GM18508 (cell line): ENCODE data around the gene TAOK2.
"Not testable (repeated sequence)": the region's sequence is repeated elsewhere in the genome, so short reads cannot be mapped to it uniquely, and the experiment has no call there.

ENCODE experiments used
- ATAC-seq: cut with Tn5 transposase; IDR thresholded peaks from one replicate; pipeline ENCODE4 v1.9.1; 2021; ENCODE audit warnings: moderate number of reproducible peaks; ENCODE audit not compliant: insufficient read depth, unreplicated experiment

Gene TAOK2

DNA sequence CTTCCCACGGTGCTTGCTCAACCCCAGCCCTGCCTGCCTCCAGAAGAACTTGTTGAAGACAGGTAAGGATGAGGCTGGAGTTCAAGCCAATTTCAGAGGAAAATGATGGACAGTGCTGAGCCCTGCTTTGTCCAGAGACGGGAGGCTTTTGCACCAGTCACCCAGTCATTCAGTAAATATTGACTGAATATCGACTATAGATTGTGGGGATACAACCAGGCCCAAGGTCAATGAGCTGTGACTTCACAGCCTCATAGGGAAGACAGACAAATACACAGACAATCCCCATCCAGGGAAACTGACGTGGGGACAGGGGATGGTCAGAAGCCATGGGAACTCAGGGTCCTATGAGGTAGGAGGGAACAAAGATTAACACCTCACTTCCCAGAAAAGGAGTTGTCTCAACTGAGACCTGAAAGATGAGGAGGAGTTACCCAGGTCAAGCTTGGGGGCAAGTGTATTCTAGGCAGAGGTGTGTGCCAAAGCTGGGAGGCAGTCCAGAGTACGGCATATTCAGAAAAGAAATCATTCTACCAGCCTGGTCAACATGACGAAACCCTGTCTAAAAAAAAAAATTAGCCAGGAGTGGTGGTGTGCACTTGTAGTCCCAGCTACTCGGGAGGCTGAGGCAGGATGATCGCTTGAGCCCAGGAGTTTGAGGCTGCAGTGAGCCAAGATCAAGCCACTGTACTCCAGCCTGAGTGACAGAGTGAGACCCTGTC, 43.0 kb downstream of the TAOK2 start:
- ATAC-seq = no peak

DNA sequence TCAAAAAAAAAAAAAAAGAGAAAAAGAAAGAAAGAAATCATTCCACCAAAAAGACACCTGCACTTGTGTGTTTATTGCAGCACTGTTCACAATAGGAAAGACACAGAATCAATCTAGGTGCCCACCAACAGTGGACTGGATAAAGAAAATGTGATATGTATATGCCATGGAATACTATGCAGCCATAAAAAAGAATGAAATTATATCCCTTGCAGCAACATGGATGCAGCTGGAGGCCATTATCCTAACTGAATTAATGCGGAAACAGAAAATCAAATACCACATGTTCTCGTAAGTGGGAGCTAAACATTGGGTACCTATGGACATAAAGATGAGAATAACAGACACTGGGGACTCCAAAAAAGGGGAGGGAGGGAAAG, 43.6 kb downstream of the TAOK2 start:
- no peak for ATAC-seq

DNA sequence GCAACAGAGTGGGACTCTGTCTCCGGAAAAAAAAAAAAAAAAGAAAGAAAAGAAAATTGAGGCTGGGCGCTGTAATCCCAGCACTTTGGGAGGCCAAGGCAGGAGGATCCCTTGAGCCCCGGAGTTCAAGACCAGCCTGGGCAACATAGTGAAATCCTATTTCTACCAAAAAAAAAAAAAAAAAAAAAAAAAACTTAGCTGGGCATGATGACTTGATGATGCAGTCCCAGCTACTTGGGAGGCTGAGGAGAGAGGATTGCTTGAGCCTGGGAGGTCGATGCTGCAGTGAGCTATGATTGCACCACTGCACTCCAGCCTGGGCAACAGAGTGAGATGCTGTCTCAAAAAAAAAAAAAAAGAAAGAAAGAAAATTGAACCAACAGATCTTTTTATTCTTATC, 44.3 kb downstream of the TAOK2 start:
- ATAC-seq = not testable (repeated sequence)

DNA sequence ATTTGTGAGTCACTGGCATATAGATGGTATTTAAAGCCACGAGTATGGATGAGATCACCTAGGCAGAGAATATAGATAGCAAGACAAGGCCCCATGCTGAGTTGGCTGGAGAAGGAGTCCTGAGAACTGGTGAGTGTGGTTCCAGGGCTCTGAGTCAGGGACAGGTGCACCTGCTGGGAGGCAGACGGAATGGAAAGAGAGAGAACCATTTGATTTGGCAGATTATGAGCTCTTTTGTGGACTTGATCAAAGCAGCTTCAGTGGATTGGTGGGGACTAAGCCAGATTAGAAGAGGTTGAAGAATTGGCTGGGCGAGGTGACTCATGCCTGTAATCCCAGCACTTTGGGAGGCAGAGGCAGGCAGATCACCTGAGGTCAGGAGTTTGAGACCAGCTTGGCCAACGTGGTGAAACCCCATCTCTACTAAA, 45.1 kb downstream of the TAOK2 start:
- no peak for ATAC-seq

DNA sequence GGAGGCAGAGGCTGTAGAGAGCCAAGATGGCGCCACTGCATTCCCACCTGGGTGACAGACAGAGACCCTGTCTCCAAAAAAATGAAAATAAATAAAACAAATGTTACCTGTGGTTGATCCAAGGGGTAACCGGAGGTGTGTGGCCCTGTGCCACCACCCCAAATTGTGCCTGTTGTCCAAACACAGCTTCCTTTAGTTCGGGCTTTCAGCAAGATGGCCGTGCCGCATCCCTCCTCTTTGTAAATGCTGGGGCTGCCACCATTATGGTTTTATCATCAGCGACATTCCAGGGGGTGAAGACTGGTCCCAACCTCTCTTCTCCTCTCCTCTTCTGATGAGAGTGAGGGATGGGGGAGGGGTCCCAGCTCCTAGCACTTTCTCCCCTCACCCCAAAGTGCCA, 49.2 kb downstream of the TAOK2 start, which contains the start of gene C16orf92:
Gene C16orf92 (plus strand): TSS at position 312 of the 400 bp plus-strand sequence. CDS start 143 bp downstream, outside the sequence.
- no peak for ATAC-seq

DNA sequence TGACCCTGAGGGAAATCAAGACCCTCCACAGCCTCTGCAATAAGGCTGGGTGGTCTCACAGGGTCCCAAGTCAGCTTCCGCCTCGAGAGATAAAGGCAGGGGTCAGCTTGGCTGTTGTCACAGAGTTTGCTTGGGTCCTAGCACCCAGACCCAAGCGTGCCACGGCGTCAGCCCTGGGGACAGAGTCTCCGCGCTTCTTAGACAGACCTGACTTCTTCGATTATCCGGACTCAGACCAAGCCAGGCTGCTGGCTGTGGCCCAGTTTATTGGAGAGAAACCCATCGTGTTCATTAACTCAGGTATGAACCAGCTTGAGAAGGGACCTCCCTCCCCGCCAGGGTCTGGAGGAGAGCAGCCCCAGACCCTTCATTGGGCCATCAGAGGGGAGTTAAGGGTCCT, 49.9 kb downstream of the TAOK2 start:
- ATAC-seq = no peak

DNA sequence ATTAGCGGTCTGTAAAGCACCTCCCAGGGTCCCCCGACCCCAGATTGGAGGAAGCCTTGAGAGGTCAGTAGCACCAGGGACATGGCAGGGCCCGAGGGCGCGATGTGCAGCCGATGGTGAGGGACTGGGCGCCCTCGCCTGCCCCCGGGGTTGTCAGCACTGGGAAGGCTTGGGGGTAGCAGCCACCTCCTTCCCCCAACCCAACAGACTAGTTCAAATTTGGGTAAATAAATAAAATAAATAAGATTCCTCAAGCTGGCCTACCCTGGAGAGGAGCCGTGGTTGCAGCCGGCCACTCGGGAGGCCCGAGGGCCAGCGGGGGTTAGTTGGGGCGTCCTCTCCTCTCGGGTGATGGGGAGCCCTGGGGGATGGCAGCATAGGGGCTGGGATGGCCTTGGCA, 50.8 kb downstream of the TAOK2 start:
- ATAC-seq = no peak

DNA sequence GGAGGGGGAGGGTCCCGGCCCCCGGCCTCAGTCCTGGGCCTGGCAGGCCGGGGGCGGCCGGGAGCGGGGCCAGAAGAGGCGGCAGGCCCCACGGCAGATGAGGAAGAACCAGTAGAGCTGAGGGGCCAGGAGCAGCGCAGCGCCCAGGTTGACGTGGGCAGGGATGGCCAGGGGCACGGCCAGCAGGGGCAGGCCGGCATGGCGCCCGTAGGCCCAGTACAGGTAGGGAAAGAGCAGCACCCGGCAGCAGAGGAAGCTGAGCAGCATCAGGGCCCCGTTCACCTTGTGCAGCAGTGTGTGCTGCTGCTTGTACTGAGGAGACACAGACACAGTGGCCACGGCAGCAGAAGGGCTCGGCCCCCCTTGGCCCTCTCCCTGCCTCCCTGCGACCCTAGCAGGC, 51.5 kb downstream of the TAOK2 start:
- no peak for ATAC-seq

DNA sequence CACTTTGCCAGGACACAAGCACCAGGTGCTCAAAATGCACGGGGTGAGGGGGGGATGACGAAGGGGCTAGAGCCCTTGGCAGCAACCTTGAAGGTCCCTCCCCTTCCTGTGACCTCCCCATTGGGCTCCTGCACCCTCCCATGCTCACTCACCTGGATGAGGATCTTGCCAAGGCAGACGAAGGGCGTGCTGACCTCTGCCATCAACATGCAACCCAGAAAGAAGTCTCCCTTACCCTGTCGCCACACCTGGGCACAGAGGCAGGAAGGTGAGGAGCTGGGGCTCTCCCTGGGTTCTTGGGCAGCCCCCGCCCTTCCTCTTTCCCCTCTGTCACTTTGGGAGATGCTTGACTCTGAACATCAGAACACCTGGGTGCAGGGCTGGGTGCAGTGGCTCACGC, 51.9 kb downstream of the TAOK2 start:
- ATAC-seq = no peak

DNA sequence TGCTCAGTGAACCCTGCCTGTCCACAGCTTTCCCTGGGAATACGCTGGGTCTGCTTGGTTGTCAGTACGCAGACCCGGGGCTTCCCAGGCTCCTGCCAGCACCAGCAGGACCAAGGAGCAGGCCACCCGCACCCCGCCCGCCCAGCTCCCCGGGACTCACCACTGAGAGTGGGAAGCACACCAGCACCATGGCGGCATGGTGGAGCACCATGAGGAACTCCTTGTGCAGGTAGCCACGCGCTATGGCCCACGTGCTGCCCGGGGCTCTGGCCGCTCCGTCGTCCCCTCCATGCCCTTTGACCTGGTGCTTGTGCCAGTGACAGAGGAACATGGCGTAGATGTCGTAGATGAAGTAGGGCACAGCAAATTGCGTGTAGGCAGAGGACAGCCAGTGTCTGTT, 52.8 kb downstream of the TAOK2 start:
- no peak for ATAC-seq

DNA sequence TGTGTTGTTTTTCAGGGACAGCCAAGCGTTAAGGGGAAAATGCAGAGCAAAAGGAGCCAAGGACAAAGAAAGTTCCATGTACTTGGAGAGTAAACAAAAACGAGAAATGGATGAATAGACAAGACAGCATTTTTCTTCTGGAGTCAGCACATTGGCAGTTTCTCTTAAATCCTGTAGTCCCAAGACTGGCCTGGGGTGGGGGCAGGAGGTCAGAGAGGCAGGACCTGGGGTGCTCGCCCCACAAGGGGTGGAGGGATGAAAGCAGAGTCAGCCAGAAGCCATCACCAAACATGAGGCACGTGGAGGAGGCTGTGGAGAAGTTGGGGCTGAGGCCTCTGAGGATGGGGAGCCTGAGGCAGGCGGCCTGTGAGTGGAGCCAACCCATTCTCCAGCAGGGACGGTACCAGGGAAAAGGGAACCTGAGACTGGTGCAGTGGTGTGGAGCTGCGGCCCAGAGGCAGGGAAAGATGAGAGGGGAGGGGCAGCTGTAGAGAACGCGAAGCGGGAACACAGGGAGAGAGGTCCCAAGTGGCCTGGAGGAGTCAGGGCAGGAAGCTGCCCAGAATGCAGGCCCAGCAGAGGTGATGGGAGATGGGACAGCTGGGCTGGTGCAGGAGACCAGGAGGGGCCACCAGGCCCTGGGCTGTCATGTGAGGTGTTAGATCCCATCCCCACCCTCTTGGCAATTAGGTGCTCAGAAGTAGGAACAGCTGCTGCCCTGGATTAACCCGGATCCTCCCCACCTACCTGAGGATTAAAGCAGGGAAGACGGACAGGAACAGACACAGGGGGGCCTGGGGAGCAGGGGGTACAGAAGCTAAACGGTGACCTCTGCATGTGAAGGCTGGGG, 54.1 kb downstream of the TAOK2 start:
- no peak for ATAC-seq

DNA sequence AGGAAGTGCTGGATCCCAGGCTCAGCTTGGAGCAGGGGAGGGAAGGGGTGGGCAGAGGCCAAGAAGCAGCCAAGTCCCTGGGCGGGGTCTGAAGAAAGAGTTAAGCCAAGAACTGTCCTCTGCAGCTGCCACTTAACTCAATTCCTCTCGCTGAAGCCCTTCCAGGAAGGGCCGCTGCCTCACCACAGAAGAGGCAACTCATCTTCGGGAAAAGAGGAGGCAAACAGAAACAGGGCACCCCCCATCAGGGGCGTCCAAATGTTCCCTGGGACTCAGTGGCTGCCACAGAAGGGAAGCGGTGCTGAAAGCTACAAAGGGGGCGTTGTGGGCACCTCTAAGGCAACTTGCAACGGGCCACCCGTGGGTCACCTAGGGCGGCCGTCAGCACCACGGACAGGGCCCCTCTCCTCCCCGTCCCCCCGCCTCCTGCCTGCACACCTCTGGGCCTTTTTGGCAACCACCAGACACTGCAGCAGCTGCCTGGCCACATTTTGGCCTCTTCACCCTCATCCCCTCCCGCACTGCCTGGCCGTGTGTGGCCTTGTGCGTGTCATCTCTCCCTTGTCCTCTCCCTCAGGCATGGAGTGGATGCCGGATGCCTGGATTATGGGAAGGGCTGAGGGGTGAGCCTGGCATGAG, 54.9 kb downstream of the TAOK2 start:
- ATAC-seq = no peak

DNA sequence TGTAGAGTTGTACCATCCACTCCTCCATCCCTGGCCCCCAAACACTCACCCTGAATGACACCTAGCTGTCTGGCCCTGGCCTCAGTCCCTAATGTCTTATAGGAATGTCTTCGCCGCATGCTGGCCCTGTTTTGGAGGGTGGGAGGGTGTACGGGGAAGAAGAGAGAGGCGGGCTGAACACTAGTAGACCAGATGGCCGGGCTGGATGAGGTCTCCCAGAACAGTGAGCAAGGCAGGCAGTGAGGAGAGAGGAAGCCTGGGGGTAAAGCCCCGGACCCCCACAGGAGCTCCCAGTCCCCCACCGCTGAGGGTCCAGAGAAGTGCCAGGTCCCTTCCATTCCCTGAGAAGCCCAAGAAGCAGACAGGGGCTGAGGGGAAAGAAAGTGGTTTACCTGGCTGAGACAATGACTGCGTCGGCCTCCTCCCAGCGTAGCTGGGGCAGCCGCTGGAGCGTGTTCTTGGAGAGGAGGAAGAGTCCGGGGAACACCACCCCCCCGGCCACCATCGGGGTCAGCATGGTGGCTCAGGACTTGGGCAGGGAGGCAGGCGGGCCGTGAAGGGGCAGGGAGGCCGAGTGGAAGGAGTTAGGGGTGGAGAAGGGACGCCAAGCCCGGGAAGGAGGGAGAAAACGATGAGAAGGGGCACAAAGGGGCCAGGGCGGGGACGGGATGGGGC, 56.5 kb downstream of the TAOK2 start:
- ATAC-seq = no peak

DNA sequence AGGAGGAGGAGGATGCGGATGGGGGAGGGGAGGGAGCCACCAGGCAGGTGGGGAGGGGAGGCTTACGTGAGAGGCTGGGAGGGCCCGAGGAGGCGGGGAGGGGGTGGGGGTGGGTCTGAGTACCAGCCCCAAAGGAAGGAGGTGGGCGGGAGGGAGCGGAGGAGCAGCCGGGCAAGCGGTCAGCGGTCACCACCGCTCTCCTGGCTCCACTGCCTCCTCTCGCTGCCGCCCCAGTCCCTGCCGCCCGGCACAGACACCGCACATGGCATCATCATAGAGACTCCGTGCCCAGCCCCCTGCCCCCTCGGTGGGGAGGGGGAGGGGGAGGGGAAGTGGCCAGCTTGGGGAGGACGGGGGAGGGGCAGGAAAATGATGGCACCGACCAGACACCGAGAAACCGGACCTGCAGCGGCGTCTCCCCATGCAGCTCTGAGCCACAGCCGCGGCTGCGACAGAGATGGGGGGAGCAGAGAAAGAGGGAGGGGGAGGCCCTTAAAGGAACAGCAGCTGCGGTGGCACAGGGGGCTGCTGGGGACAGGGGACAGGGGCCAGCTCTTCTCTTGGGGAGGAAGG, 57.3 kb downstream of the TAOK2 start, which contains the start of gene TLCD3B:
Gene TLCD3B (minus strand): TSS at position 431 of the 573 bp plus-strand sequence. CDS start 744 bp downstream, outside the sequence.
- ATAC-seq = no peak

DNA sequence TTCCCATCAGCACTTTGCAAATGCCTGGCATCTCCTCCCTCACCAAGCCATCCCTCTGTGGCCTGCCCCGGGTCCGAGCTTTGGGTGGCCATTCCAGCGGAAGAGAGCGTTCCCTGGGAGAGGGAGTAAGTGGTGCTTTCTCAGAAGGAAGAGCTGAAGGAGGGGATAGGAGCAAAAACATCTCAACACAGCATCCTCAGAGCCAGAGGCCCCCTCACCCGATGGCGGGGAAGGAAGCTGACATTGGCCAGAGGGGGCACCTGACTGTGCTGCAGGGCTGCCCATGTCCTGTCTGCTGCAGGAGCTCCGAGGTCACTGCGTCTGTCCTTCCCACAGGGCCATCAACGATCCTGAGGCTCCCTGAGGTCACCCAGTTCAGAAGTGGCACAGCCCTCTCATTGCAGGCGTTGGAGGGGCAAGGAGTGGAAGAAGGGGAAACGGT, 57.8 kb downstream of the TAOK2 start:
- no peak for ATAC-seq

DNA sequence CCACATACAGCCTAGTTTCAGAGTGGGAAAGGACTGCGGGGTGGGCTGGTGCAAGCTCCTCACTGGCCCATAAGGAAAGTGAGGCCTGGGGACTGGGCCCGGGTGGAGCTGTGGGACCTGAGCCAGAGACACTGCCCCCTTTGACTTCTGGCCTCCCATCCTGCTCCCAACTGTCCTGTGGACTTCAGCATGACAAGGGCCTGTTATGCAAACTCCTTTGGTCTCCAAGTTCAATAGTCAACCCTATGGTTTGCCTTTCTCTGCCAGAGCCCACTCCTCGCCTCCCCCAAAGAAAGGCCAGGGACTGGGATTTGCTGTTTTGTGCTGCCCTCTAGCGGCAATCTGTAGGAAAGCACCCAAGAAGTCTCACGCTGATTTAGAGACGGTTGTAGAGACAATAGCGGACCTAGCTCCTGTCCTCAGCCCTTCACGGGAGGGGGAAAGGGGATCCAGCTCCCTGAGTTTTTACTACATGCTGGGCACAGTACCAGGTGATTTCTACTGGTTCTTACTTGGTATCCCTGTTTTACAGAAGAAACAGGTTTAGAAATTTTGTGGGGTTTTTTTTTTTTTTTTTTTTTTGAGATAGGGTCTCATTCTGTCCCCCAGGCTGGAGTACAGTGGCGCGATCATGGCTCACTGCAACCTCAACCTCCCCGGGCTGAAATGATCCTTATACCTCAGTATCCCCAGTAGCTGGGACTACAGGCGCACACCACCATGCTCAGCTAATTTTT, 58.6 kb downstream of the TAOK2 start:
- ATAC-seq = no peak

DNA sequence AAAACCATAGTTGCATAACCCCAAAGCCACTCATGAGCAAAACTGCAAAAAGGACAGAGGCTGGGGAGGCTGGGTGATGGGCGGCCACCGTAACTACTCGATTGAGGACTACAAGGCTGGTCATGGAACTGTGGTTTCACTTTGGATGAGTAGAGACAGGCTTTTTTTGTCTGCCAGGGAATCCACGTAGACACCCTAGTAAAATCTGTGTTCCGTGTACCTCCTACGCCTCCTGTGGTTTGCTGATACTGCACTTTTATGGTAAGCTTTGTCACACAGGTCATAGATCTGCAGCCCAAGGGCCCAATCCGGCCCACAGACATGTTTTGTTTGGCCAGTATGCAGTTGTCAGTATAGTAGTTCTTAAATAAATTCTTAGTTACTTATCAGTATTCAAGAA, 59.6 kb downstream of the TAOK2 start:
- no peak for ATAC-seq

DNA sequence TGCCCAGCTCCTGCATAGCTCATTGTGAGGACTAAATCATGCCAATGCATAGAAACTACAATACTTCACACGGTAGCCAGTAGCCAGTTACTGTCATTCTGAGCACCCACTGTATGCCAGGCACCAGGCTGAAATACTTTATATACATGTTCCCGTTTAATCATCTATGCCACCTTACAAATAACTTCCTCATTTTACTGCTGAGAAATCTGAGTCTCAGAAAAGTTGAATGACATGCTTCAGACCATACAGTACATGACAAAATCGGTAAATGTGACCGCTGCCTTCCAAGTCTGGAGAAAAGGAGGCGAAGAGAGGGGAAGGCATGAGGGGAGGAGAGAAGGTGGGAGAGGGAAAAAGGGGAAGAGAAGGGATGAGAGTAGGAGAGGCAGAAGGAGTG, 66.6 kb downstream of the TAOK2 start:
- no peak for ATAC-seq

DNA sequence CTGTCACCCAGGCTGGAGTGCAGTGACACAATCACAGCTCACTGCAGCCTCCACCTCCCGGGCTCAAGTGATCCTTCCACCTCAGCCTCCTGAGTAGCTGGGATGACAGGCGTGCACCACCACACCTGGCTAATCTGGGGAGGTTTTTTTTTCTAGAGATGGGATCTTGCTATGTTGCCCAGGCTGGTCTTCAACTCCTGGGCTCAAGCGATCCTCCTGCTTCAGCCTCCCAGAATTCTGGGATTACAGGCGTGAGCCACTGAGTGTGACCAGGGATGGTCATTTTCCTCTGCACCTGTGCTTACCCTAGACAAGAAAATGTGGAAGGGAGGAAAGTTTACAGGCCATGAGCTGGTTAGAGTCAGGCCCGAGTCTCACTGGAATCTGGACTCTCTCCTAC, 67.0 kb downstream of the TAOK2 start:
- not testable (repeated sequence) for ATAC-seq
